Measurements from ENCODE around the gene PPM1L. TPM values are rescaled to one million over a fixed set of nuclear protein-coding genes. Genes with fewer than 3 reads are reported as not detected.
A peak's percentile ranks its signal among the peaks of the same experiment; 100 is the strongest.

Gene PPM1L
- total and polyA plus RNA-seq, 5 donors from 2014 or later = 0.28 to 1.9 (median 0.81) TPM

DNA sequence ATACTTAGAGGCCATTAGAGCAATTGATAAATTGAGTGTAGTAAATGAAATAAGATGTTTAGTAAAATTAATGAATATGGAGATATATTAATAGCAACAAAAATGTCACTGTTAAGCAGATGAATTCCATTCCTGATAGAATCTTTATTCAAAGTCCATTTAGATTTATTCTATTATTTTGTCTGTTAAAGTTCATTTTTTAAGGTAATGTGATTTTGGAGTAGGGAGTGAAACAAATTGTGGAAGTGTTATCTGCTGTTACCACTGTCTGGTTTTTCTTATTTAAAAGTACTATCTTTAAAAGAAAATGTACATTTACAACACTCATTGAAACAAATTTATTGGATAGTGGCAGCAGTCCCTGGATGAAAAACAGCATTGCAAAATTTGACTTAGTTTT, 70.4 kb downstream of the PPM1L start:
- H3K27me3 Mint-ChIP-seq = no peaks in the 10 kb centered on the region
- Histone ChIP-seq H3K27me3 (ENCODE audit: control insufficient read depth, insufficient read depth, low read length) (no peaks in the 10 kb centered on the region), H3K4me1 (ENCODE audit: control insufficient read depth, insufficient read depth, low read length, poor library complexity, severe bottlenecking) (no peaks in the 10 kb centered on the region), H3K27ac (ENCODE audit: insufficient read depth, low read length, poor library complexity, severe bottlenecking) (no peak overlapping the region), H3K9me3 (ENCODE audit: control insufficient read depth in 2 of 2, low read length in 2 of 2) (no peaks in the 10 kb centered on the region), H3K36me3 (ENCODE audit: control insufficient read depth, insufficient read depth, low read length) (no peaks in the 10 kb centered on the region), H3K4me3 (ENCODE audit: low read depth, low read length) (no peak overlapping the region)
- no peak overlapping the region for H3K4me3 Mint-ChIP-seq
- H3K9me3 Mint-ChIP-seq = peaks cover 0 to 2% (median 0%) of the 10 kb centered on the region in 7 donors
- H3K27ac Mint-ChIP-seq = no peak overlapping the region
- no peaks in the 10 kb centered on the region for H3K36me3 Mint-ChIP-seq
- ATAC-seq (ENCODE audit: low read depth in 2 of 2) (no peak), DNase-seq (no peak)
- no peaks in the 10 kb centered on the region for H3K4me1 Mint-ChIP-seq

DNA sequence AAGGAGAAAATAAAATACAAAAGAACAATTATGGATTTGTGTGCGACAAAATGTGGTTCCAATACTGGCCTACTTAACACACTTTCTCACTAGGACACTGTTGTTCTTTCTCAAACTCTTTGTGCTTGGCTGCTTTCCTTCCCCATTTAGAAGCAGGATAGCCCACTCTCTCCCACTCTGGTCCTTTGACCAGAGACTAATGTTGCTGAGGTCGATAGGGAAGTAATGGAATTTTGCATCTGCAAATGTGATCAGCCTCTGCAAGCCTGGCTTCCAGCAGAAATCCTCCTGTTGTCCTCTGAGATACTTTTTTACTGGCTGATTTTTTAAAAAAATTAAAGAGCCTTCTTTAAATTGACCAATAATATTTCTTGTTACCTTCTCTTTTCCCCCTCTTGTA, 71.0 kb downstream of the PPM1L start:
- no peaks in the 10 kb centered on the region for H3K4me1 Mint-ChIP-seq
- Histone ChIP-seq H3K27me3 (ENCODE audit: control insufficient read depth, insufficient read depth, low read length) (no peaks in the 10 kb centered on the region), H3K4me1 (ENCODE audit: control insufficient read depth, insufficient read depth, low read length, poor library complexity, severe bottlenecking) (no peaks in the 10 kb centered on the region), H3K4me3 (ENCODE audit: low read depth, low read length) (no peak overlapping the region), H3K36me3 (ENCODE audit: control insufficient read depth, insufficient read depth, low read length) (no peaks in the 10 kb centered on the region), H3K27ac (ENCODE audit: insufficient read depth, low read length, poor library complexity, severe bottlenecking) (no peak overlapping the region), H3K9me3 (ENCODE audit: control insufficient read depth in 2 of 2, low read length in 2 of 2) (no peaks in the 10 kb centered on the region)
- no peak for ATAC-seq (ENCODE audit: low read depth in 2 of 2)
- H3K4me3 Mint-ChIP-seq = no peak overlapping the region
- H3K36me3 Mint-ChIP-seq = no peaks in the 10 kb centered on the region
- no peak for DNase-seq
- no peak overlapping the region for H3K27ac Mint-ChIP-seq
- no peaks in the 10 kb centered on the region for H3K27me3 Mint-ChIP-seq
- H3K9me3 Mint-ChIP-seq = peaks cover 0 to 5% (median 0%) of the 10 kb centered on the region in 7 donors

DNA sequence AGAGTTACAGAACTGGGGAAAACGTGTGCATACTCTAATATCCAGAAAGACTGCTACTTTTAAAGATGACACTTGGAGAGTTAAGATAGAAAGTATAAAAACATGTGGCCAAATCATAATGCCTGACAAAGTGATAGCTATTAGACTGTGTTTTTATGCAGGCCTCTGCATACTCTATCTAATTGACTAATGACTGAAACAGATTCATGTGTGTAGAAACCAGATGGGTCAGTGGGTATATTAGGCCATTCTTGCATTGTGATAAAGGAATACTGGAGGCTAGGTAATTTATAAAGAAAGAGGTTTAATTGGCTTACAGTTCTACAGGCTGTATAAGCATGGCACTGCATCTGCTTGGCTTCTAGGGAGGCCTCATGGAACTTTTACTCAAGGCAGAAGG, 71.5 kb downstream of the PPM1L start:
- Histone ChIP-seq H3K27me3 (ENCODE audit: control insufficient read depth, insufficient read depth, low read length) (no peaks in the 10 kb centered on the region), H3K36me3 (ENCODE audit: control insufficient read depth, insufficient read depth, low read length) (no peaks in the 10 kb centered on the region), H3K9me3 (ENCODE audit: control insufficient read depth in 2 of 2, low read length in 2 of 2) (no peaks in the 10 kb centered on the region), H3K4me1 (ENCODE audit: control insufficient read depth, insufficient read depth, low read length, poor library complexity, severe bottlenecking) (no peaks in the 10 kb centered on the region), H3K27ac (ENCODE audit: insufficient read depth, low read length, poor library complexity, severe bottlenecking) (no peak overlapping the region), H3K4me3 (ENCODE audit: low read depth, low read length) (no peak overlapping the region)
- ATAC-seq (ENCODE audit: low read depth in 2 of 2) = no peak
- no peak for DNase-seq
- Mint-ChIP-seq H3K27me3 (no peaks in the 10 kb centered on the region), H3K9me3 (peaks cover 0 to 8% (median 0%) of the 10 kb centered on the region in 7 donors), H3K27ac (no peak overlapping the region), H3K4me1 (no peaks in the 10 kb centered on the region), H3K36me3 (no peaks in the 10 kb centered on the region), H3K4me3 (no peak overlapping the region)

DNA sequence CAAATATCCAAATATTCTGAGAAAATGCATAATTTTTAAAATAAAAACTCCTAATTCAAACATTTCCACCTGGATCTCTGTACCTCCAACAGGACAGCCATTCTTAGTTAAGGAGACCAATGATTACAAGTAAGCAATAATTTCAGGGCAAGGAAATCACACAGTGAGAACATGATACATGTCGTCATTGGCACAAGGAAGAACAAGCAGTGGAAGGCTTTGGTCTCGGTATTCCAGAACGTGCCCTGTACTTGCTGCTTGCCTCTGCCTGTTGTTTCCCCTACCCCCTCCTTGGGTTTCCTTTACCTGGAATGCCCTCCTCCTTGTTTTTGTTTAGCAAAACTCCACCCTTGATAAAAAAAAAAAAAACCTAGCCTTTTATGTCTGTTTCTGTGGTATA, 72.8 kb downstream of the PPM1L start:
- no peak overlapping the region for H3K4me3 ChIP-seq (ENCODE audit: low read depth, low read length)
- no peak overlapping the region for H3K4me3 Mint-ChIP-seq
- no peaks in the 10 kb centered on the region for H3K36me3 ChIP-seq (ENCODE audit: control insufficient read depth, insufficient read depth, low read length)
- no peak overlapping the region for H3K27ac ChIP-seq (ENCODE audit: insufficient read depth, low read length, poor library complexity, severe bottlenecking)
- ATAC-seq (ENCODE audit: low read depth in 2 of 2) (no peak), DNase-seq (no peak)
- peaks cover 0 to 7% (median 0%) of the 10 kb centered on the region in 7 donors for H3K9me3 Mint-ChIP-seq
- no peak overlapping the region for H3K27ac Mint-ChIP-seq
- H3K27me3 Mint-ChIP-seq = no peaks in the 10 kb centered on the region
- H3K36me3 Mint-ChIP-seq = no peaks in the 10 kb centered on the region
- no peaks in the 10 kb centered on the region for H3K4me1 ChIP-seq (ENCODE audit: control insufficient read depth, insufficient read depth, low read length, poor library complexity, severe bottlenecking)
- H3K4me1 Mint-ChIP-seq = peaks cover 0 to 3% (median 0%) of the 10 kb centered on the region in 4 donors
- H3K27me3 ChIP-seq (ENCODE audit: control insufficient read depth, insufficient read depth, low read length) = no peaks in the 10 kb centered on the region
- H3K9me3 ChIP-seq (ENCODE audit: control insufficient read depth in 2 of 2, low read length in 2 of 2) = no peaks in the 10 kb centered on the region

DNA sequence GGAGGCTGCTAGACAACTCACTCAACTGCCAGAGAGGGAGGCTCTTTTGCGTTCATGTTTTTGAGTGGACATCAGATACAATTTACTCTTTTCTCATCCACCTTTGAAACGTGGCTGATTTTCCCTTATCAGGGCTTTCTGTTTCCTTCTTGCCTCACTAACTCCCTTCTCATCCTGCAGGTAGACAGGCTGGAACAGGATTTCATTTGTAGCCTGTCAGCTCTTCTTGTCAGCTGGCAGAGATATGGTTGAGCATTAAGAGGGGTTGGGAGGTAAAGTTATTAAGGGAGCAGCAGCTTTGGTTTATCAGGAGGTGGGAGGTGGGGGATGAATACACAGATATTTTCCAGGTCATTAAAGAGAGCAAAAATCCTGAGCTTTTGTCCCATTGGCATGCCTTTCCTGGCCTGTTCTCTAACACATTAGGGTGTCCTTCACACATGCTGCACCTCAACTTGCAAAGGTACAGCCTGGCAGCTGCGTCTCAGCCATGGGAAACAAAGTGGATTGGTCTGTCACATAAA, 73.5 kb downstream of the PPM1L start:
- no peak overlapping the region for H3K27ac ChIP-seq (ENCODE audit: insufficient read depth, low read length, poor library complexity, severe bottlenecking)
- H3K36me3 ChIP-seq (ENCODE audit: control insufficient read depth, insufficient read depth, low read length) = no peaks in the 10 kb centered on the region
- peaks cover 0 to 7% (median 3%) of the 10 kb centered on the region in 7 donors for H3K9me3 Mint-ChIP-seq
- peaks cover 0 to 3% (median 0%) of the 10 kb centered on the region in 4 donors for H3K4me1 Mint-ChIP-seq
- H3K4me1 ChIP-seq (ENCODE audit: control insufficient read depth, insufficient read depth, low read length, poor library complexity, severe bottlenecking) = no peaks in the 10 kb centered on the region
- no peaks in the 10 kb centered on the region for H3K27me3 Mint-ChIP-seq
- no peak overlapping the region for H3K4me3 ChIP-seq (ENCODE audit: low read depth, low read length)
- H3K27ac Mint-ChIP-seq = no peak overlapping the region
- no peaks in the 10 kb centered on the region for H3K9me3 ChIP-seq (ENCODE audit: control insufficient read depth in 2 of 2, low read length in 2 of 2)
- H3K4me3 Mint-ChIP-seq = no peak overlapping the region
- ATAC-seq (ENCODE audit: low read depth in 2 of 2) = no peak
- H3K36me3 Mint-ChIP-seq = no peaks in the 10 kb centered on the region
- H3K27me3 ChIP-seq (ENCODE audit: control insufficient read depth, insufficient read depth, low read length) = no peaks in the 10 kb centered on the region
- no peak for DNase-seq

DNA sequence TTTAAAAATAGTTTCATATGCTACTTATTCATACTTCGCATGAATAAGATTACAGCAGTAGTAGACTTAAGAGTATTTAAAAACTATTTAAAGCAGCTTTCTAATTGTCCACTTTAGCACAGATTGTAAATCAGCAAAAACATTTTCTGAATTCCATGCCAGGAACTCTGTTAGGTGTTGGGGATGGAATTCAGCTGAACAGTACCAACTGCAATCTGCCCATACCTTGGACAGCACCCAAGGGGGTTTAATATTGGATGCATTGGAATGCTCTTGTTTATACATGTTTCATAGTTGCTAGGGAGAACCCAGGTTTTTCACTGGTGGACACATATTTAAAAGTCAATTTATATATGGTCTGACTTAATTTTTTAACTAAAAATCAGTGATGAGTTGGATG, 74.8 kb downstream of the PPM1L start:
- Mint-ChIP-seq H3K4me3 (no peak overlapping the region), H3K27ac (no peak overlapping the region), H3K36me3 (no peaks in the 10 kb centered on the region), H3K9me3 (peaks cover 0 to 7% (median 4%) of the 10 kb centered on the region in 7 donors), H3K27me3 (no peaks in the 10 kb centered on the region), H3K4me1 (peaks cover 0 to 3% (median 0%) of the 10 kb centered on the region in 4 donors)
- ATAC-seq (ENCODE audit: low read depth in 2 of 2) (no peak), DNase-seq (no peak)
- no peaks in the 10 kb centered on the region for H3K27me3 ChIP-seq (ENCODE audit: control insufficient read depth, insufficient read depth, low read length)
- no peaks in the 10 kb centered on the region for H3K4me1 ChIP-seq (ENCODE audit: control insufficient read depth, insufficient read depth, low read length, poor library complexity, severe bottlenecking)
- H3K4me3 ChIP-seq (ENCODE audit: low read depth, low read length) = no peak overlapping the region
- no peaks in the 10 kb centered on the region for H3K9me3 ChIP-seq (ENCODE audit: control insufficient read depth in 2 of 2, low read length in 2 of 2)
- H3K27ac ChIP-seq (ENCODE audit: insufficient read depth, low read length, poor library complexity, severe bottlenecking) = no peak overlapping the region
- no peaks in the 10 kb centered on the region for H3K36me3 ChIP-seq (ENCODE audit: control insufficient read depth, insufficient read depth, low read length)

DNA sequence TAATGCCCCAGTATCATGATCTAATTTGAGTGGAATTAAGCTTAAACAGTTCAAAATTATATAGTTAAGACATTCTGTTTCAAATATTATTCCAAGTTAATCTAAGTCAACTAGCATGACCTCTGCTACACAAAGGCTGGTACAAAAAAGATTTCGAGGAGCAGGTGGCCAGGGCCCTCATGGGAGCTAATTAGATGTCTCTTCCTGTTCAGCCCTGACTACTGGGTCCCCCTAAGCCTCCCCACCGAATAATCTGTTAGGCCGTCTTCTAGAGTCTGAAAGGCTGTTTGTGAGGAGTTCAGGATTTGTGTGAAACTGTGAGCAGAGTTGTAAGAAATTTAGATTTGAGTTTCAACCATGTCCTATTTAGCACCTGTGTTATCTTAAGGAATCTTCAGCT, 75.4 kb downstream of the PPM1L start:
- no peaks in the 10 kb centered on the region for H3K36me3 ChIP-seq (ENCODE audit: control insufficient read depth, insufficient read depth, low read length)
- no peaks in the 10 kb centered on the region for H3K27me3 Mint-ChIP-seq
- no peak overlapping the region for H3K4me3 ChIP-seq (ENCODE audit: low read depth, low read length)
- H3K4me1 ChIP-seq (ENCODE audit: control insufficient read depth, insufficient read depth, low read length, poor library complexity, severe bottlenecking) = no peaks in the 10 kb centered on the region
- no peak overlapping the region for H3K27ac Mint-ChIP-seq
- H3K27ac ChIP-seq (ENCODE audit: insufficient read depth, low read length, poor library complexity, severe bottlenecking) = no peak overlapping the region
- no peaks in the 10 kb centered on the region for H3K9me3 ChIP-seq (ENCODE audit: control insufficient read depth in 2 of 2, low read length in 2 of 2)
- H3K4me1 Mint-ChIP-seq = peaks cover 0 to 3% (median 0%) of the 10 kb centered on the region in 4 donors
- H3K4me3 Mint-ChIP-seq = no peak overlapping the region
- ATAC-seq (ENCODE audit: low read depth in 2 of 2) (no peak), DNase-seq (no peak)
- H3K36me3 Mint-ChIP-seq = no peaks in the 10 kb centered on the region
- peaks cover 0 to 7% (median 4%) of the 10 kb centered on the region in 7 donors for H3K9me3 Mint-ChIP-seq
- no peaks in the 10 kb centered on the region for H3K27me3 ChIP-seq (ENCODE audit: control insufficient read depth, insufficient read depth, low read length)

DNA sequence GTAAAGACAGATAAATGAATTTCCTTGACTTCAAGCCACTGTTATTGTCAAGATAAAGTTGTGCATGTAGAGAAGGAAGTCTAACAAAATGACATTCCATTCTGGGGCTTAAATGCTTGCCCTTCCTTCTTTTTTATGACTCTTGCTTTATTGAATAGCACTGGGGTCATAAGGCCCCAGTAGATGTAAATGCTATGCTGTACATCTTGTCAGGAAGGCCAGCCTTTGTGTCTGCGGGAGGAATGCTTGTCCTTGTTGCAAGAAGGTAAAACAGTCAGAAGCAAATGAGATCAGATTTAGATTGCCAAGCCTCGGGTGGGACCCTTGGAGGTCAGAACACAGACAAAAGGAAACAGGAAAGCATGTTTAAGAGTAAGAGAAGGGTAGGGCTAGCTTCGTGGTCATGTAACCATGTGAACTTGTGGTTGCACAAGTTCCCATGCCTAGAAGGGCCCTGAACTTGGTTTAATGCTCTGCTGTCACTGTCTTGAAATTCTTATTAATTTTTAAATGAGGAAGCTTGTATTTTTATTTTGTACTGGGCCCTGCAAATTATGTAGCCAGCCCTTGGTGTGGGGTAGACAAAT, 81.5 kb downstream of the PPM1L start:
- Histone ChIP-seq H3K4me3 (ENCODE audit: low read depth, low read length) (no peak overlapping the region), H3K27me3 (ENCODE audit: control insufficient read depth, insufficient read depth, low read length) (no peaks in the 10 kb centered on the region), H3K36me3 (ENCODE audit: control insufficient read depth, insufficient read depth, low read length) (no peaks in the 10 kb centered on the region), H3K27ac (ENCODE audit: insufficient read depth, low read length, poor library complexity, severe bottlenecking) (no peak overlapping the region), H3K4me1 (ENCODE audit: control insufficient read depth, insufficient read depth, low read length, poor library complexity, severe bottlenecking) (no peaks in the 10 kb centered on the region), H3K9me3 (ENCODE audit: control insufficient read depth in 2 of 2, low read length in 2 of 2) (no peaks in the 10 kb centered on the region)
- DNase-seq = peak in 1 of 3 donors; percentile 27
- ATAC-seq (ENCODE audit: low read depth in 2 of 2) = no peak
- Mint-ChIP-seq H3K27me3 (no peaks in the 10 kb centered on the region), H3K36me3 (no peaks in the 10 kb centered on the region), H3K4me3 (no peak overlapping the region), H3K4me1 (peaks cover 0 to 6% (median 0%) of the 10 kb centered on the region in 4 donors), H3K9me3 (peaks cover 0 to 16% (median 4%) of the 10 kb centered on the region in 7 donors), H3K27ac (no peak overlapping the region)

All from CD4-positive, CD25-positive, alpha-beta regulatory T cell (primary cell).